ENCODE results near the gene ZBTB5. TPM values are rescaled to one million over a fixed set of nuclear protein-coding genes. Genes with fewer than 3 reads are reported as not detected.

The ZBTB5 gene
- total RNA-seq, 2 donors from 2014 or later = 6.9 to 7.4 TPM

Other genes with a start within 250 kb of the ZBTB5 start
- 10 to 100 TPM; 59.0 to 70.6 TPM for gene GRHPR, start 42.8 kb downstream of the ZBTB5 start, total RNA-seq
- gene POLR1E, start 20.5 kb upstream of the ZBTB5 start, total RNA-seq = 10 to 100 TPM; 16.9 to 18.5 TPM
- 1 to 10 TPM; 5.4 to 6.1 TPM for gene FBXO10, start 110.9 kb upstream of the ZBTB5 start, total RNA-seq
- 10 to 100 TPM; 55.9 to 62.9 TPM for gene TOMM5, start 127.1 kb upstream of the ZBTB5 start, total RNA-seq
- under 1 TPM in 1 of 2 donors, not detected in 1; 0.05 TPM for gene FRMPD1, start 185.5 kb upstream of the ZBTB5 start, total RNA-seq

Data from posterior vena cava (tissue), 2 donors.